BE2C (cell line): ENCODE data around the gene GEMIN7.
A peak's percentile ranks its signal among the peaks of the same experiment; 100 is the strongest.

Experiments
- DNase-seq: peaks from one replicate; pipeline ENCODE4 v3.0.0-alpha.2; 2020
- H3K27me3 ChIP-seq: fragments of 250-450 bp; sonication (Bioruptor Pico); 2 replicates; pipeline ENCODE4 v1.5.1; 2020; ENCODE audit warnings: mild to moderate bottlenecking
- H3K36me3 ChIP-seq: fragments of 250-450 bp; sonication (Bioruptor Pico); 2 replicates; pipeline ENCODE4 v1.5.1; 2020; ENCODE audit warnings: mild to moderate bottlenecking
- H3K4me1 ChIP-seq: fragments of 250-450 bp; sonication (Bioruptor Pico); 2 replicates; pipeline ENCODE4 v1.5.1; 2020
- H3K4me3 ChIP-seq: 2 replicates; pipeline ENCODE4 v1.5.1; 2011; ENCODE audit warnings: low read depth, low read length
- H3K9me3 ChIP-seq: fragments of 250-450 bp; sonication (Bioruptor Pico); 2 replicates; pipeline ENCODE4 v1.5.1; 2020
- TF ChIP-seq, protein P1 (sequence below): IDR thresholded peaks from 2 replicates; pipeline ENCODE4 v1.5.1; 2012; ENCODE audit warnings: mild to moderate bottlenecking, low read depth, low read length

The GEMIN7 gene

GRCh38 chr19:45038931-45039893, 39.8 kb upstream of the GEMIN7 start, which contains the start of gene CLASRP:
Gene CLASRP (plus strand): TSS chr19:45039045. CDS start chr19:45040213, 1,168 bp downstream.
- TF ChIP-seq, protein P1, sequence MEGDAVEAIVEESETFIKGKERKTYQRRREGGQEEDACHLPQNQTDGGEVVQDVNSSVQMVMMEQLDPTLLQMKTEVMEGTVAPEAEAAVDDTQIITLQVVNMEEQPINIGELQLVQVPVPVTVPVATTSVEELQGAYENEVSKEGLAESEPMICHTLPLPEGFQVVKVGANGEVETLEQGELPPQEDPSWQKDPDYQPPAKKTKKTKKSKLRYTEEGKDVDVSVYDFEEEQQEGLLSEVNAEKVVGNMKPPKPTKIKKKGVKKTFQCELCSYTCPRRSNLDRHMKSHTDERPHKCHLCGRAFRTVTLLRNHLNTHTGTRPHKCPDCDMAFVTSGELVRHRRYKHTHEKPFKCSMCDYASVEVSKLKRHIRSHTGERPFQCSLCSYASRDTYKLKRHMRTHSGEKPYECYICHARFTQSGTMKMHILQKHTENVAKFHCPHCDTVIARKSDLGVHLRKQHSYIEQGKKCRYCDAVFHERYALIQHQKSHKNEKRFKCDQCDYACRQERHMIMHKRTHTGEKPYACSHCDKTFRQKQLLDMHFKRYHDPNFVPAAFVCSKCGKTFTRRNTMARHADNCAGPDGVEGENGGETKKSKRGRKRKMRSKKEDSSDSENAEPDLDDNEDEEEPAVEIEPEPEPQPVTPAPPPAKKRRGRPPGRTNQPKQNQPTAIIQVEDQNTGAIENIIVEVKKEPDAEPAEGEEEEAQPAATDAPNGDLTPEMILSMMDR = no peak
- peak; percentile 94 for DNase-seq
- Histone ChIP-seq H3K9me3 (no peaks in the 10 kb centered on the region), H3K4me1 (peaks cover 3% of the 10 kb centered on the region; the same call in 1 of the 2 replicates), H3K27me3 (no peaks in the 10 kb centered on the region), H3K36me3 (peaks cover 37% of the 10 kb centered on the region), H3K4me3 (peak within 1 kb of the TSS; percentile 95)

DNA sequence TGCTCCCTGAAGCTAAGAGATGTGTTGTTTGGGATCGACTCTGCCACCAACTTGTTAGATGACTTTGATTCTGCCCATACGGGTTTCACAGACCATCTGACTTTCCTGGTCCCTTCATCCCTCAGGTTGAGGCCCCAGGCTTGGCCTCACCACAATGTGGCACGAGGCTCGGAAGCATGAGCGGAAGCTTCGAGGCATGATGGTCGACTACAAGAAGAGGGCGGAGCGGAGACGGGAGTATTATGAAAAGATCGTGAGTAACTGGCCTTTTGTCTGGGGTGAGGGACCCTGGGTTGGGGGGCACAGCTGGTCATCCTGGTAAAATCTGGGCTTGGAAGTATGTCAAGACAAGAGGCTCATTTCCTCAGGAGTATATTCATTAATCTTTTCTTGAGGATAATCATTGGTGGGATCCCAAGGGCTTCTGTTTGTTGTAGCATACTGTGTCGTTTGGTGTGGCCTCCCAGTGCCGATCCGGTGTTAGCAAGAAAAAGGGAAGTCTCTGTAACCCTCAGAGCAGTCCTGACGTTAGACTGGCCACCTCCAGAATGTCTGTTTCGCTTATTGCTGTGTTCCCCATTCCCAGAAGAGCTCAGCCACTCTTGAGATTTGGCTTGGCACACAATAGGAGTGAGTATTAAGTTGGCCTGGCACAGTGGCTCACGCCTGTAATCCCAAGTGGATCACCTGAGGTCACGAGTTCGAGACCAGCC, 38.8 kb upstream of the GEMIN7 start:
- Histone ChIP-seq H3K4me3 (peak overlapping the region; percentile 95), H3K4me1 (peaks cover 3% of the 10 kb centered on the region; the same call in 1 of the 2 replicates), H3K9me3 (no peaks in the 10 kb centered on the region), H3K27me3 (no peaks in the 10 kb centered on the region), H3K36me3 (peaks cover 47% of the 10 kb centered on the region)
- DNase-seq = no peak
- TF ChIP-seq, protein P1 = no peak

DNA sequence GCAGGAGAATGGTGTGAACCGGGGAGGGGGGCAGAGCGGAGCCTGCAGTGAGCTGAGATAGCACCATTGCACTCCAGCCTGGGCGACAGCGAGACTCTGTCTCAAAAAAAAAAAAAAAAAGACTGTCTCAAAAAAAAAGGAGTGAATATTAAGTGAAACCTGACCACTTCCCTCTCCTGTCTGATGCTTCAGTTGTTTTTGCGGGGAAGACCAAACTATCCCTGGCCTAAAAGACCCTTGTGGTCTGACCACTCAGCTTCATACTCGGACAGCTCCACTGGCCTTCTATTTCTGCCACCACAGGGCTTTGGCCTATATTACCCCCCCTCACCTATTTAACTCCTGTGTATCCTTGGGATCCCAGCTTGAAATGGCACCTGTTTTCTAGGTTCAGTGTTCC, 37.9 kb upstream of the GEMIN7 start:
- TF ChIP-seq, protein P1 = no peak
- Histone ChIP-seq H3K4me1 (peaks cover 3% of the 10 kb centered on the region; the same call in 1 of the 2 replicates), H3K36me3 (peaks cover 53% of the 10 kb centered on the region), H3K9me3 (no peaks in the 10 kb centered on the region), H3K27me3 (no peaks in the 10 kb centered on the region), H3K4me3 (no peak overlapping the region)
- no peak for DNase-seq

GRCh38 chr19:45045671-45046353, 33.2 kb upstream of the GEMIN7 start:
- DNase-seq = no peak
- Histone ChIP-seq H3K9me3 (no peaks in the 10 kb centered on the region), H3K36me3 (peaks cover 47% of the 10 kb centered on the region), H3K4me1 (no peaks in the 10 kb centered on the region), H3K4me3 (no peak overlapping the region), H3K27me3 (no peaks in the 10 kb centered on the region)
- TF ChIP-seq, protein P1 = no peak

GRCh38 chr19:45046355-45046754, 32.7 kb upstream of the GEMIN7 start:
- H3K36me3 ChIP-seq = peaks cover 44% of the 10 kb centered on the region
- H3K9me3 ChIP-seq = no peaks in the 10 kb centered on the region
- no peak overlapping the region for H3K4me3 ChIP-seq
- TF ChIP-seq, protein P1 = no peak
- no peak for DNase-seq
- H3K4me1 ChIP-seq = no peaks in the 10 kb centered on the region
- no peaks in the 10 kb centered on the region for H3K27me3 ChIP-seq
